Hindlimb muscle (tissue), 1 donor: Measurements from ENCODE around the gene ITIH5. TPM values are rescaled to one million over a fixed set of nuclear protein-coding genes. Genes with fewer than 3 reads are reported as not detected.
"Not testable (repeated sequence)": the region's sequence is repeated elsewhere in the genome, so short reads cannot be mapped to it uniquely, and the experiment has no call there.

Source experiments
- DNase-seq: peaks from one replicate; pipeline ENCODE4 v3.0.0-alpha.2; 2013
- polyA plus RNA-seq: library from polyadenylated mRNA; unstranded; fragments of 120-200 nt; gene quantifications from one replicate; pipeline ENCODE4 v1.2.1, GENCODE V29; 2013; ENCODE audit not compliant: insufficient read length

ITIH5 gene
- 42.2 TPM for polyA plus RNA-seq

DNA sequence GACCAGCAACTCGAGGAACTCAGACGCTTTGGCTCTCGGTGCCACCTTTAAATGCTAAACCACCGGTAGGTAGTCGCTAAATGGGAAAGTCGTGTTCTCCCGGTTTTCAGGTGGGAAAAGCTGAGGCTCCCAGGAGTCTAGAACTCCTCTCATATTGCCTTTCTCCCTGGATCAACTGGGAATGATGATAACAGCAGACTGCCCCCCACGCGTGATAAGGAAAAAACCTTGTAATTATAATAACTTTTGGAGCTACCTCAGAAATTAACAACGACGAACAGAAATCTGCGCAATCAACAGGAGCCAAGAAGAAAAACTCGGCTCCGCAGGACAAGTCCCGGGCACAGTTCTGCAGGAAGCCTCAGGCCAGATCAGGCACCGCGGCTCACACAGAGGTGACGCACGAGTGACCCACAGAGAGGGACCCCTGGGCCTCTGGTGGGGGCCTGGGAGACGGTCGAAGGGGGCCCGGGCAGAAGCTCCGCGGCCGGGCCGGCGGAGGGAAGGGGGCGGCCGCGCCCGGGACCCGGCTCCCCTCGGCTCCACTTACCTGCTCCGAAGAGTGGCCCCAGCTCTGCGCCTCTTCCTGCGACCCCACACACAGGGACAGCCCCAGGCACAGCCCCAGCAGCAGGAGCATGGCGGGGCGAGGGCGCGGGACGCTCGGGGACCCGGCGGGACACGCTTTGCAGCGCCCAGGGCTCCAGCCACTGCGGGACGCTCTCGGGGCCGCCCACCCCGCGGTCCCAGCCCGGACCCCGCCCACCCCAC lies at the start of gene ITIH5:
Gene ITIH5, minus strand, starts transcription at position 714 of the 771 bp plus-strand sequence. Its CDS starts 74 bp downstream, at position 640.
- peak; percentile 9 for DNase-seq

DNA sequence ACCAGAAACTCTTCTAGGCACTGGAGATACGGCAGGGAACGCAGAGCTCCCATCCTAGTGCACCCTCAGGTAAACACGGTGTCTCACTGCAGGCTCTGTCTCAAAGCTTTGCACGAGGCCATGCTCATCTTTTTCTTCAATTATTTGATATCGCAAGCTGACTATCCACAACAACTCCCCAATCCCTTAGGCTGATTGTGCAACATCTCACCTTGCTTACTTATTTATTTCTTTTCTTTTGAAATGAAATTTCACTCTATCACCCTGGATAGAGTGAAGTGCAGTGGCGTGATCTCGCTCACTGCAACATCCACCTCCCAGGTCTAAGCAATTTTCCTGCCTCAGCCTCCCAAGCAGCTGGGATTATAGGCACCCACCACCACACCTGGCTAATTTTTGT lies 48.7 kb upstream of the ITIH5 start:
- DNase-seq, result no peak

DNA sequence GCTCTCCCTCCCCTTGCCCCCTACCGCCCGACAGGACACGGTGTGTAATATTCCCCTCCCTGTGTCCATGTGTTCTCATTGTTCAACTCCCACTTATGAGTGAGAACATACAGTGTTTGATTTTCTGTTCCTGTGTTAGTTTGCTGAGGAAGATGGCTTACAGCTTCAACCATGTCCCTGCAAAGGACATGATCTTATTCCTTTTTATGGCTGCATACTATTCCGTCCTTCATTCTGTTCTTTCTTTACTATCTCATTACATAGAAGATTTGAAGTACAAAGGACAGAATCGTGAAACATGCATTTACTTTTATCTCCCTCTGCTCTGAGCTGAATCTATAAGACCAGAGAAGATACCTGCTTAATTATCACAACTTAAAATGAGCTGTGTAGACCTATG lies 44.3 kb upstream of the ITIH5 start:
- DNase-seq, result not testable (repeated sequence)

DNA sequence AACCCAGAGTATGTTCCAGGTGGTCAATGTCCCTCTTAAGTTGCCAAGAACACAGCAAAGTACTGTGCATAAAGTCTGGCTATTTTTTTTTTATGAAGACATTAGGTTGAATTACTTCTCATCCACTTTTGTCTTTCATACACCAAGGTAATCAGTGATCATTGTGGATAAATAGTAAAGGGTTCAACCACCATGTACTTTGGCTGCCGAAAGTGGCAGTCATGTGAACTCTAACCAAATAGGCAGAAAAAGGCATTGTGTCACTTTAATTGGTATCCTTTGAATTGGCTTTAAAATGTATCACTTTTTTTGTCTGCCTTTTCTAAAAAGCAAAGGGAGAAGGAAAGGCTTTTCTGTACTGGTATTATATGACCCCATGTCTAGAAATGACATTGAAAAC lies 43.7 kb upstream of the ITIH5 start:
- DNase-seq, result no peak

DNA sequence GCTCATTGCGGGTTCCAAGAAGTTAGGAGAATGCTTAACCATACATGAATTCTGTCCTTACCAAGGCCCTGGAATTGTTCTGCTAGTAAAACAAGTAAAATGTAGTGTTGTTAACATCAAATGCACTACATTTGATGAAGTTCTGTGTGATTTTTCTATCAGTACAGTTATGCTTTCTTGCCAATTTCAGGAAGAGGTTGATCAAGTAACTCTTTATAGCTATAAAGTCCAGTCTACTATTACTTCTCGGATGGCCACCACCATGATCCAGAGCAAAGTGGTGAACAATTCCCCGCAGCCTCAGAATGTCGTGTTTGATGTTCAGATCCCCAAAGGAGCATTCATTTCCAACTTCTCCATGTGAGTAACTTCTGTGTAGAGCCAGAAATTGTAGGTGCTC lies 42.1 kb upstream of the ITIH5 start:
- no peak for DNase-seq

DNA sequence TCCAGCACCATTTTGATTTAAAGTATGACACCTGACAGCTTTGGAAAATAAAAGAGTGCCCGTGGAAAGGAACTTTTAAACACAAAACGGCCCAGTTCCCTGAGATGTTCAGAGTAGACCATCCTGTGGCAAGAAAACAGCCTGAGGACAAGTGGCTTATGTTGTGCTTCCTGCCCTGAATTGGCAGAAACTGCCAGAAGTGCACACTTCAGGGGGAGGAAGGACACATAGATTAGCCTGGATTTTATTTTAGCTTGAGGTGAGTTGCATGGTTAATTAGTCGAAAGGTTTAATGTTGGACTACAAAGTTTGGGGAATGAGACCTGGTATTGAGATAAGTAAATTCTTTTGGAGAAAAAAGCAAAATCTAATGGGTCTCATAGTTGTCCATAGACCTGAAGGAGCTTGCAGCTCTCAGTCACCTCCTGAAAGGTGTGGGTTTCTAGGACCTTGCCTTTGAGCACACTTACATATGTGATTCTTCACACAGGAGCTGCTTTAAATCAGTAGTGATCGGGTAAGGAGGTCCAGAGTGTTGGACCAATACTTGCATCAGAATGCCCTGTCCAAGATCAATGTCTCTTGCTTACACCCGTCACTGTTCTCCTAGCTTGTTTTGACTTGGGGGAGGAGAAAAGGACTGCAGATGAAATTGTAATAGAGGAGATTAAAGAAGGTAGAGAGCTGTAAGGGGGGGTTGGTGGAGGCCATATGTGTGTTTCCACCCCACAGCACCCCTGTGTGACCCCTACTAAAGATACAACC lies 41.3 kb upstream of the ITIH5 start:
- no peak for DNase-seq

DNA sequence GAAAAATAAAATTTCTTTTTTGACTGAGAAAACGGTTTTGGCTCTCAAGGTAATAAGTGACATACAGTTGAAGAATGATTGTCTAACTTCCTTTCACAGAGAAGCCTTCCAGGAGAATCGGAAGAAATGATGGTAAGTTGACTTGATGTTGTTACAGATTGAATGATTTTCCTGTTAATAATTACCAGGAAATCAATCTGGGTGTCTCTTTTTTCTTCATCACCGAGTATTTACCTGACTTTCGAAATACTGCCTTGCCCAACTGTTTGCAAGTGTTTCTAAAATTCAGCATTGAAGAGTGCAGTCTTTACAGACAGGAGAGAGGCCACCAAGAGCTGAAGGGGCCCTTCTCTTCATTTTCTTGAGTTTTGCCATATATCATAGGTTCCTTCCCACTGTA lies 40.3 kb upstream of the ITIH5 start:
- no peak for DNase-seq

DNA sequence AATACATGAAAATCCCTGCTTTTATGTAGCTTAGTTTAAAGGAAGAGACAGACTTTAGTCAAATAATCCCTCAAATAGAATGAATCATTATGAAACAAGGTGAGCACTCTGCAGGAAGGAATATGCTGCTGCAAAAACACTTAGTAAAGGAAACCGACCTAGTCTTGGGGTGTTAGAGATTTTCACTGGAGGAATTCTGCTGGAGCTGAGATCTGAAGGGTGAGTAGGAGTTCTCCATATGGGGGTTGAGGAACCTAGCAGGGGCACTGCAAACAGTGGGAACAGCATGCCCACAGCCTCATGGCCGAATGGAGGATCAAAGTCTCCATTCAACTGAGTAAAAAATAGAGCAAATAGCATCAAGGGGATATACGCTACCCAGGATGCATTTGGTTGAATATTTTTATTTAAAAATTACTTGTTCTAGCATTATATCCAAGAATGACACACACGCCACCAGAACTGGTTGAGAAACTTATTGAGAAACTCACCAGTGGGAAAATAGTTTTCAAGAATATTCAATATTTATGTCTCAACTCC lies 39.8 kb upstream of the ITIH5 start:
- DNase-seq, result no peak

DNA sequence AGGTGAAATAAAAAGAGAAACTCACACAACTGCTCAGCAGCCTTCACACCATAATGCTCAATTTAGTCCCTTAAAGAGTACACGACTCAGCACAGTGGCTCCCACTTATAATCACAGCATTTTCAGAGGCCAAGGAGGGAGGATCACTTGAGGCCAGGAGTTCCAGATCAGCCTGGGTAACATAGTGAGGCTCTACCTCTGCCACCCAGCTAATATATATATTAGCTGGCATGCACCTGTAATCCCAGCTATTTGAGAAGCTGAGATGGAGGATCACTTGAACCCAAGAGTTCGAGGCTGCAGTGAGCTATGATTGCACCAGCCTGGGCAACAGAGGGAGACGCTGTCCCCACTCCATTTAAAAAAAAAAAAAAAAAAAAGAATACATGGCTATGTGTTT lies 38.6 kb upstream of the ITIH5 start:
- no peak for DNase-seq

DNA sequence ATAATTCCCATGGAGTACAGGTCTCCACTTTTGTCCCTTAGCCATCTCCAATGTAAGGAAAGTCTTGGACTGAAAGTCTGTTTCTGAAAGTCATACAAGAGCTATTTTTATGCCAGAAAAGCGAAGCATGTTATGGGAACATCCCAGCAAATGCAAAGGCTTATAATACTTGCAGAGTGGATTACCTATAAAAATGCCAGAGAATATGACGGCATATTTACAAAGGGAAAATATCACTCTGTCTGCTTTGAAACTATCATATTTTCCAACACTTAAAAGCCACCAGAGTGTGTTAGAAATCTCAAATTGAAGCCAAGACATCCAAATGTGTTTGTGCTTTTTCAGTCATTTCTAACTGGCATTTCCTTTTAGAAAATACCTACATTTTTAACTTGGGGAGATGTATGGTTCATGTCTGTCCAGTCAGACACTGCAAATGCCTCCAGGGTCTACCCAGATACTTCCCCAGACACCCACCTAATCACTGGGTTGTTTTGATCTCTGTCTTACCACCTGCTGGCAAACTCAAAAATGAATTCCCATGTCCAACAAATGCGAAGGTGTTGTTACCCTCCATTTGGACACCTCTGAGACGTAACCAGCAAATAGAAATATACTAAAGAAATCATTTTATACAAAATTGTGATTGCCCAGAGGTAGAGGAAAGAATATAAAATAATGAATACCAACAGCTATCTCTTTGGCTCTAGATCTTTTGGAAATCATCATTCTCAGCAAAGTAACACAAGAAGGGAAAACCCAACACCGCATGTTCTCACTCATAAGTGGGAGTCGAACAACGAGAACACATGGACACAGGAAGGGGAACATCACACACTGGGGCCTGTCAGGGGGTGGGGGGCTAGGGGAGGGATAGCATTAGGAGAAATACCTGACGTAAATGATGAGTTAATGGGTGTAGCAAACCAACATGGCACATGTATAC lies 37.6 kb upstream of the ITIH5 start:
- no peak for DNase-seq

DNA sequence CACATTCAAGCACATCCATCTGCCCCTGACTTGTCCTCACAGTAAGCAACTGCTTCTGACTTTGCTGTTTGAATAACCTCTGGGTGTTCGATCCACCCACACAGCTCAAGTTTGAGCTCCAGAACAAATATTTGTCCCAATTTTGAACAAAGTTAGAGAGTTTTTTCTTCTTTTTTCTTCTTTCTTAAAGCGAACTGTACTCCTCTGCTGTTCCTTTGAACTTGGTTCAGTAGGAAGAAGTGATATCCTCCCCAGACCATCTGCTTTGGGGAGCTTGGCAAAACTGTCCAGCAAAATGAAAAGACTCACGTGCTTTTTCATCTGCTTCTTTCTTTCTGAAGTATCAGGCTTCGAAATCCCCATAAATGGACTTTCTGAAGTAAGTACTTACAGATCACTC lies 36.4 kb upstream of the ITIH5 start, which contains the start of gene ITIH2:
Gene ITIH2, plus strand, starts transcription at position 177 of the 400 bp plus-strand sequence. Its CDS starts 119 bp downstream, at position 296.
- no peak for DNase-seq

DNA sequence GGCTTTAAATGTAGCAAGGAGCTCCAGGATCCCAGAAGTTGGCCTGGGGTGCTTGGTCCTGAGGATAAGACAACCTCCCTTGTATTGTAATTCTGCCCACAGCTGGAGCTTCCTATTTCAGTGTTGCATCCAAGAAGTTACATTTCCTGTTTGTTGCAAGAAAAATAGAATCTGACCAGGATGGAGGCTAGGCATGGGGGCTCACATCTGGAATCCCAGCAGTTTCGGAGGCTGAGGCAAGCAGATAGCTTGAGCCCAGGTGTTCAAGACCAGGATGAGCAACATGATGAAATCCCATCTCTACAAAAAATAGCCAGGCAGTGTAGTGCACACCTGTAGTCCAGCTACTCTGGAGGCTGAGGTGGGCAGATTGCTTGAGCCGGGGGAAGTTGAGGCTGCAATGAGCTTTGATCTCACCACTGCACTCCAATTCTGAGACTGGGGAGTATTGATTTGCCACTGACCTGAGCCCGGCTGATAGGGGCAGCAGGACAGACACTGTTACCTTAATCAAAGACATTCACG lies 35.6 kb upstream of the ITIH5 start:
- no peak for DNase-seq

DNA sequence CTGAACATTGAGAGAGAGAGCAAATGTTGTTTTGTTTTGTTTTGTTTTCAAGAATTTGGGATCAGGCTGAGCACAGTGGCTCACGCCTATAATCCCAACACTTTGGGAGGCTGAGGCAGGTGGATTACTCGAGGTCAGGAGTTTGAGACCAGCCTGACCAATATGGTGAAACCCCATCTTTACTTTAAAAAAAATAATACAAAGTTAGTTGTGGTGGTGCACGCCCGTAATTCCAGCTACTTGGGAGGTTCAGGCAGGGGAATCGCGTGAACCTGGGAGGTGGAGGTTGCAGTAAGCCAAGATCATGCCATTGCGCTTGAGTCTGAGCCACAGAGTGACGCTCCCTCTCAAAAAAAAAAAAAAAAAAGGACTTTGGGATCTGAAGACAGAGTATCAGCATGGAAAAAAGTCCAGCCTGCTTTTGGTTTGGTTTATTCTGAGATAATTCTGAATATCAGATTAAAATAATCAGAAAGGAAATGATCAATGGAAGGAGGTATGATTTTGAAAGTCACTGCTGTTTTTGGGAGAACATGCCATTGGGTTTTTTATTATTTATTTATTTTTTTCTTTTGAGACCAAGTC lies 34.5 kb upstream of the ITIH5 start:
- DNase-seq, result no peak

DNA sequence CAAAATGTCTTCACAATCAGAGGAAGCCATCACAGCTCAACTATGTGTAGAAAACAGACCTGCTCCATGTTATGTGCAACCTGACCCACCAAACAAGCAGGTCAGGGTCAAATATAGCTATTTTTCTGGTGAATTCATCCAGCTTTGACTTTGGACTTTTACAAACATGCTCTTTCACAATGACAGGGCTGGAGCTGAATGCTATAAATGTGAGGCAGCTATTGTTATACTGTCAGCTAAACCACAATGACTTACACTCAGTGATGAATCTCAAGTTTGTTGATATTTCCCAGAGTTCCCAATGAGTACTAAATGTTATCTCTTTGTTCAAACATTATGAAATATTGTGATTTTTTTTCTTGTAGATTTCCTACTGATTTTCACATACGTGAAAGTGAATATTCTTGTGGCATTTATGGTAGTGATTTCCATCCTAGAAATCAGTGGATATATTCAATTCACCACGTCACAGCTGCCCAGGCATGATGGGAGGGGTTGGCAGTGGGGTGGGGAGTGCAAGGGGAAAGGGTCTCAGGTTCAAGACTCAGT lies 33.9 kb upstream of the ITIH5 start:
- no peak for DNase-seq

DNA sequence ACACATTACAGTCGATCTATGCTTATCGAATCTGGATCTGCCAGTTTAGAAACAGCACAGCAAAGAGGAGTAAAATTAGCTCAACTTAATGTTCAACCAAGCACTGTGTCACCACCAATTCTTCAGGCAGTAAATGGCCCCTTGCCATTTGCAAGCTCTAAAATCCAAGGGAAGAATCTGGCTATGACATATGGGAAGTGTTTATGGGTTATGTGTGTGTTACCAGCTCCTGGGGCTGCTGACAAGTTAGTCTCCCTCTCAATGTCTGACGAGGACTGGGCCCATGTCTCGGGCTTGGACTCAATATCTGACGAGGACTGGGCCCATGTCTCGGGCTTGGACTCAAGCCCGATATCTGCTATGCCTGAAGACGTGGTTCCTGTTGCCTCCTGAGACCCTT lies 30.7 kb upstream of the ITIH5 start:
- no peak for DNase-seq

DNA sequence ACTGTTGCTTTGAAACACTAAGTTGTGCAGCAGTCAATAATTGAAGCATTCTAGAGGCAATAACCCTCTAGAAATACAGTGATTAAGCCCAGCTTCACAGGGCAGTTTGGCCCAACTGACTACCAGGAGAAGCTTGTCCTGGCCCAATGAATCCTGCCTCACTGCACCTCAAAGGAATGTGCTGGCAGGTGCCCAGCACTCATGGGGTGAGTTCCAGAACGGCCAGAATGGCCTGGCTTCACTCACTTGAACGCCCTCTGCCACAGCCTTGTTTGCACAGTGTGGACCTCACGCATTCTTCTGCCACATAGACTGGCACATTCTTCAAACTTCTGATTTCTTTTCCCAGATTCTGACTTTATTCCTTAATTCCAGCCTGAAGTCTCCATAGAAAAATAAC lies 29.8 kb upstream of the ITIH5 start:
- no peak for DNase-seq

DNA sequence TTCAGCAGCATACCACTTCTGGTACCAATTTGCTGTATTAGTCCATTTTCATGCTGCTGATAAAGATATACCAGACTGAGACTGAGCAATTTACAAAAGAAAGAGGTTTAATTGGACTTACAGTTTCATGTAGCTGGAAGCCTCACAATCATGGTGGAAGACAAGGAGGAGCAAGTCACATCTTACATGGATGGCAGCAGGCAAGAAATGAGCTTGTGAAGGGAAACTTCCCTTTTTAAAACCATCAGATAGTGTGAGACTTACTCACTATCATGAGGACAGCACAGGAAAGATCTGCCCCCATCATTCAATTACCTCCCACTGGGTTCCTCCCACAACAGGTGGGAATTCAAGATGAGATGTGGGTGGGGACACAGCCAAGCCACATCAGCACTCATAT lies 26.4 kb upstream of the ITIH5 start:
- not testable (repeated sequence) for DNase-seq

DNA sequence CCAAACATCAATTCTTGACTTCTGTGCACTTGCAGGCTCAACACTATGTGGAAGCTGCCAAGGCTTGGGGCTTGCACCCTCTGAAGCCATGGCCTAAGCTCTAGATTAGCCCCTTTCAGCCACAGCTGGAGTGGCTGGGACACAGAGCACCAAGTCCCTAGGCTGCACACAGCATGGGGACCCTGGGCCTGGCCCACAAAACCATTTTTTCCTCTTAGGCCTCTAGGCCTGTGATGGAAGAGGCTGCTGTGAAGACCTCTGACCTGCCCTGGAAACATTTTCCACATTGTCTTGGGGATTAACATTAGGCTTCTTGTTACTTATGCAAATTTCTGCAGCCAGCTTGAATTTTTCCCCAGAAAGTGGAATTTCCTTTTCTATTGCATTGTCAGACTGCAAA lies 25.6 kb upstream of the ITIH5 start:
- DNase-seq, result not testable (repeated sequence)

DNA sequence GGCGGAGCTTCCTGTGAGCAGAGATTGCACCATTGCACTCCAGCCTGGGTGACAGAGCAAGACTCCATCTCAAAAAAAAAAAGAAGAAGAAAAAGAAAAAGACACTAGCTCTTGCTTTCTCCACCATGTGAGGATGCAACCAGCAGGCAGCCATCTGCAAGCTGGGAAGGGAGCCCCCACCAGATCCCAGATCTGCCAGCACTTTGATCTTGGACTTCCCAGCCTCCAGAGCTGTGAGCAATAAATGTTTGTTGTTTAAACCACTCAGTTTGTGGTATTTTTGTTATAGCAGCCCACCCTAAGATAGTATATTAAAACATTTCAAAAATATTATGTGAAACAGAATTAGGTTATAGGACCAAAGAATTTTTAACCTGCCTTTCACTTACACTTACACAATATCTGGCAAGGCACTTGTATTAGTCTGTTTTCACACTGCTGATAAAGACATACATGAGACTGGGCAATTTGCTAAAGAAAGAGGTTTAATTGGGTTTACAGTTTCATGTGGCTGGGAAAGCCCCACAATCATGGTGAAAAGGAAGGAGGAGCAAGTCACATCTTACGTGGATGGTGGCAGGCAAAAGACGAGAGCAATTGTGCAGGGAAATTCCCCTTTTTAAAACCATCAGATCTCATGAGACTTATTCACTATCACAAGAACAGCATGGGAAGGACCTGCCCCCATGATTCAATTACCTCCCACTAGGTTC lies 24.3 kb upstream of the ITIH5 start:
- DNase-seq, result not testable (repeated sequence)

DNA sequence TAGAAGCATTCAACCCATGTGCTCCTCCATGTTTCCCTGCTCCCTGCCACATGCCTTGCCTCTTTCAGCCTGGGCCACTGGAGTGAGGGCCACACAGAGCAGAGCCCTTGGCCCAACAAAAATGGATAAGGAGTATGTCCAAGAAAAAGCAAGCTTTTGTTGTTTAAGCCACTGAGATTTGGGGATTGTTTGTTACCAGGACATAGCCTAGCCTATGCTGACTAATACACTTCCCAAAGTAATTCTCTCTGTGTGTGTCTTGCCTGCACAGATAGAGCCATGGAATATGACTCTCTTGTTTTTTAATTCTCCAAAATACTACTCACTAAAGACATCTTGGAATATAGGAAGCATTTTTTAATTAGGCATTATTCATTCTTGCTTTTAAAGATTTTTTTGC lies 22.8 kb upstream of the ITIH5 start:
- DNase-seq, result no peak
